NOMO-1 treated with DMSO at 0.1 percent for 48 hours (cell line): ENCODE results near the gene GRN.
A peak's percentile ranks its signal among the peaks of the same experiment; 100 is the strongest.
"Not testable (repeated sequence)": the region's sequence is repeated elsewhere in the genome, so short reads cannot be mapped to it uniquely, and the experiment has no call there.

Experiments used
- DNase-seq: peaks from one replicate; lab custom pipeline; 2025; ENCODE audit not compliant: unreplicated experiment; lab: John Stamatoyannopoulos, UW

GRN gene

DNA sequence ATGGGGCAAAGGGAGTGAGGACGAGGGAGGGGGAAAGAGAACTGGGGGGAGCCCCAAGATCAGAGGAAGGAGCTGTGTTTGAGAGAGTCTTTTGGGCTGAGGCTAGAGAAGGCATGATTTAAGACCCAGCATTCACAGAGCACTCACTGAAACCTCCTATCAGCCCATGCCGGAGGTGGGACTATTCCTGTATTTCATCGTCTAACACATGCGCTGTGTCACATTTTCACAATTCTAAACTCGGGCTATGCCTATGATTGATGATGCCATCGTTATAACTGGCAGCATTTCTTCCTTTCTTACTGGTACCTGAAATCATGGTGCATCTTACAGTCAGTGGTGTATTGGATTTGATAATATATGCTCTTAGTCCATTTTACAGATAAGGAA, 15.0 kb downstream of the GRN start:
- DNase-seq: no peak

- DNase-seq: no peak
Observed at GRCh38 chr17:44360826-44361225, 15.7 kb downstream of the GRN start.

DNA sequence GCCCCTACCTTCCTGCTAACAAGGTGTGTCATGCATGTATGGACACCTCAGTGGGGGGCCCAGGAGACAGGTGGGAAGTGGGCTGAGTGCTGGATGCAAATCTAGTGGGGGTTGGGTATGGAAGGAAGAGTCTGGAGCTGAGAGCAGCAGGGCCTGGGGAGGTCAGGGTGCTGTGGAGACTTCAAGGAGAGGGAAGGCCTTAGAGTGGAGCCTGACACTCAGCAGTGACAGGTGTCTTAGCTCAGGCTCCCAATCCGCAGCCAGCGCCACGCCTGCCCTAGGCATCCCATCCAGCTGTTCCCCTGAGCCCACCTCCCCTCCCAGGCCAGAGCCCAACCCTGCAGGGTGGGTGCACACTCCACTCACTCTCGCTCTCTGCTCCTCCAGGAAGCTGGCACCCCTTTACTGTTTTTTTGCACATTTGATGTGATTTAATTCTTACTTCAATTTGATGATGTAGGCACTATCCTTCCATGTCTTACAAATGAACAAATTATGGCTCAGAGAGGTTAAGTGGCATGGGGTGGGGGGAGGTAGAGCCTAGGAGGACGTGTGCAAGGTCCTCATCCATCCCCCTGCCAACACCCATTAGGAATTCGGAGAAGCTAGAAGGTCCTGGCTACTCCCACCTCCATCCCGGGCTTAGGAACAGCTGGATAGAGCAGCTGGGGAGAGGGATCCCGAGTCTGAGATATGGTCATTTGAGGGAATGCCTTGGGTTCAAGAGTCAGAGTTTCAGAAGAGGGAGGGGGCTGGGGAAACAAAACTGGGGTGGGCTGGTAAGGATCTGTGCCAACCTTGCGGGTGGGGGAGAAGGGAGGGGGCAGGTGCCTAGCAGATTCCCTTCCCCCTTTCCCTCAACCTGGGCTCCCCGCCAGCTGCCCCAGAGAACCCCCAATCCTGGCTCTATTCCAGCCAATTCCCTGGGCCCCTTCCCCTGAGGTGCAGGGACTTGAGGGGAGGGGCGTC, 16.5 kb downstream of the GRN start:
- DNase-seq: no peak

GRCh38 chr17:44362459-44362948, 17.4 kb downstream of the GRN start:
- no peak for DNase-seq

- no peak for DNase-seq
Observed at GRCh38 chr17:44362949-44363612, 18.0 kb downstream of the GRN start.

DNA sequence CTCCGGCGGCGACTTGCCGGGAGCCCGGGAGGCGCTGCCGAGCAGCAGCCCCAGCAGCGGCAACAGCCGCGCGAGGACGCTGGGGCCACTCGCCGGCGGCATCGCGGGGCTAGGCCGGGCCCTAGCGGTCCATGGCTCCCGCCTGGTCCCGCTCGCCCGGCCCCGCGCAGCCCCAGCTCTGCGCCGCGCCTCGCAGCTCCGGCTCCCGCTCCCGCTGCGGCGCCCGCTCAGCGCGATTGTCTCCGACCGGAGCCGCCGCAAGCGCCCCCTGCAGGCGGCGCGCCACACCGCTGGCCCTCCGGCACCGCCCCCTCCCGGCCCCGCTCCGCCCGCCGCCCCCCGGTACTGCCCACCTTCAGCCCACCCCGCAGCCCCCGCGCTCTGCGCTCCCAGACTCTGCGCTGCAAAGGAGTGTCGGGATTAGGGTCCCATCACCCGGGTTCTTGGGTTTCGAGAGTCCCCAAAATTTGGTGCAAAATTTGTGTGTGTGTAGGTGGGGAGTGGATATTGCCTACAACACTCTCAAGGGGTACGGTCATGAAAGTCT, 18.6 kb downstream of the GRN start, which contains the start of gene FAM171A2:
Gene FAM171A2 (minus strand): TSS at position 241 of the 547 bp plus-strand sequence. CDS start 139 bp downstream, at position 102.
- peak; percentile 11 for DNase-seq

DNA sequence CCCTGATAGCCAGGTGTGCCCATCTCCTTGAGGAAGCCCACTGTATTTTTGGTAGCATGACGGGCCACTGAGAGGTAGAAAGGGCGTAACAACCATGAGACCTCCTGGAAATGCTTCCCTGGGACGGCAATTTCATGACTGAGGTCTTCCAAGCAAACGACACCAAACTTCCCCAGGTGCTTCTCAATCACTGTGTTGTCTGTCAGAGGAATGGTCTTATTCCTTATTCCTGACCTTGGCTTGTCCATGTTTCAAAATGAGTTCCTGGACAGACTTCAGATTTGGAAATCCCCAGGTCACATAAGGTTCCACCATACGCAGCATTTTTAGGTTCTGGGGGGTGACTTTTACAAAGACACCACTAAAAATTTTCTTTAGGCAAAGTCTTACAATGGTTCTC, 19.9 kb downstream of the GRN start:
- not testable (repeated sequence) for DNase-seq

- DNase-seq: no peak
Observed at GRCh38 chr17:44367231-44367979, 22.3 kb downstream of the GRN start.

- DNase-seq: not testable (repeated sequence)
Observed at GRCh38 chr17:44368391-44369243, 23.5 kb downstream of the GRN start.

- DNase-seq: not testable (repeated sequence)
Observed at GRCh38 chr17:44369414-44370023, 24.4 kb downstream of the GRN start.

GRCh38 chr17:44372036-44372435, 26.9 kb downstream of the GRN start:
- DNase-seq: no peak

DNA sequence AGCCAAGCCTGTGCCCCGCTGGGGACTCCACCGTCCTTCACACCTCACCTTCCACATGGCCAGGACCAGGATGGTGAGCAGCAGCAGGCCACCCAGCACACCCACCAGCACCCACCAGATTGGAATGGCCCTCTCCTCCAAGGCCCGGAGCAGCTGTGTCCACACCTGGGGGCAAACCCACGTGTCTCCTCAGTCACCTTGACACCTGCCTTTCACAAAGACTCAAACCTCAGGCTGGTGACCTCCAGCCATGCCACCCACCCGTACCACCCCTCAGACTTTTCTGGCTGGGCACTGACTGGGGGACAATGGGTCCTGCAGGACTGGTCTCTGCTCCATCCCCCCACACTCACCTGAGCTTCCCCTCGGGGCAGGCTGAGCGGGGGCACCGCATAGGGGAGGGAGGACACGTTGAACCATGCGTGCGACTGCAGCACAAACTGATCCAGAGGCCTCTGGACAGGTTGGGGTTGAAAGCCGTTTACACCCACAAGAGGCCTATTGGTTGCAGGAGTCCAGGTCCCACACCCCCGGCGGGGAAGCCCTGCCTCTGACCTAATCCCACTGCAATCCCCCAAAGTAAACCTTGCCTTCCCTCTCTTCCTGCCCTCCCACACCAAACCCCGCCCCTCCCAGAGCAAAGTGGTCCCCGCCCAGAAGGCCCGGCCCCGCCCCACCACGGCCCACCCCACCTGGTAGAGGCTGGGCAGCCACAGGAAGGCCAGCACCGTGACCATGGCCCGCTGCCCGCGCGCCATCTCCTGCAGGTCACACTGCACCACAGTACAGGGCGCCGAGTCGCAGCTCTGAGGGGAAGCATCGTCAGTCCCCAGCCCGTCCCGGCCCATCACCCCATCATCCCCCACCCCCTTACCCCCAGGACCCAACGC, 29.4 kb downstream of the GRN start:
- DNase-seq: no peak

GRCh38 chr17:44375196-44376017, 30.3 kb downstream of the GRN start:
- DNase-seq: no peak

GRCh38 chr17:44376124-44376523, 31.0 kb downstream of the GRN start:
- DNase-seq: no peak

- DNase-seq: no peak
Observed at GRCh38 chr17:44376779-44377178, 31.7 kb downstream of the GRN start.

GRCh38 chr17:44378171-44378705, 33.1 kb downstream of the GRN start:
- DNase-seq: no peak

DNA sequence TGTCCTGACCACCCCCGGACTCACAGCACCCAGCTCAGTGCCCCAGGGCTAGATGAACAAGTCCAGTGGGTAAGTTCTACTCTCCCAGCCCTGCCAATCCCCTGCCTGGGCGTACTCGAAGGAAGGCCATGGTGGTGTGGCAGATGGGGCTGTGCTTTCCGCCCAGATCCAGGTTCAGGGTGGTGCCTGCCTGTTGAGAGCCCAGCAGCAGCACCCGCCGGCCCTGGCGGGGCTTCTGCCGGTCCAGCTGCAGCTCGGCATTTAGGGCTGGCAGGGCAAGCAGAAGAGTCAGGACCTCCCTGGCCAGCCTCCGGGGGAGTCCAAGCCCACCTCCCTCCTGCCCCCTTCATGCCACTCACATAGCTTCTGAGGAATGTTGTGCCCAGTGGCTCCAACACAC, 34.8 kb downstream of the GRN start:
- no peak for DNase-seq
